HL-60 (cell line): Measurements from ENCODE around the gene EPHA2.

Experiments
- GABPA ChIP-seq: IDR thresholded peaks from 2 replicates; pipeline ENCODE4 v1.6.1; 2012; ENCODE audit warnings: low read depth
- POLR2AphosphoS5 ChIP-seq: IDR thresholded peaks from 2 replicates; pipeline ENCODE4 v1.6.1; 2012; ENCODE audit warnings: low read depth
- SPI1 ChIP-seq: IDR thresholded peaks from 2 replicates; pipeline ENCODE4 v1.6.1; 2012; ENCODE audit warnings: low read depth, mild to moderate bottlenecking, borderline replicate concordance
- TF ChIP-seq, protein P1 (sequence below): IDR thresholded peaks from one replicate; pipeline ENCODE4 v1.5.1; 2011; ENCODE audit warnings: low read length, control low read depth, inconsistent platforms; ENCODE audit not compliant: insufficient read depth
- TF ChIP-seq, protein P2 (sequence below): IDR thresholded peaks from 2 replicates; pipeline ENCODE4 v1.6.1; 2012; ENCODE audit warnings: low read depth; ENCODE audit not compliant: insufficient replicate concordance

DNA sequence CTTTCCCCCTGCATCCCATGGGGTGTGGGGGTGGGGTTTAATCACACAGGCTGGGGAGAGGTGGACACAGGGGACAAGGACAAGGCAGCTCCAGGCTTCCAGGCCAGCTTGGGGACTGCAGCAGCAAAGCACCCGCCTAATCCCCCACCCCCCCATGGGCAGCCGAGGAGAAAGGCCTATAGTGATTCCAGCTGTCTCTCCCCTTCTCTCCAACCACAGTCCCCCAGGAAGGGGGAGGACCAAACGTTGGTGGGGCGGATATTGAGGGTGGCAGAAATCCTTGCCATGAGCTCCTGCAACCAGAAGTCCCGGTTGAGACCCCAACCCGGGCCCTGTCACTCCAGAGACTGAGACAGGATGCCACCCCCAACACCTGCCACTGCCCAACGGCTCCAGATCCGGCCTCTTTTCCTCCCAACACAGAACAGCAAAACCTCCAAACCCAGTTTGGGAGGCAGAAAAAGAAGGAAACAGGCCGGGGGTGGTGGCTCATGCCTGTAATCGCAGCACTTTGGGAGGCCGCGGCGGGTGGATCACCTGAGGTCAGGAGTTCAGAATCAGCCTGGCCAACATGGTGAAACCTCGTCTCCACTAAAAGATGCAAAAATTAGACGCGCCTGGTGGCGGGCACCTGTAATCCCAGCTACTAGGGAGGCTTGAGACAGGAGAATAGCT lies 1.7 kb downstream of the EPHA2 start:
- TF ChIP-seq, protein P1, sequence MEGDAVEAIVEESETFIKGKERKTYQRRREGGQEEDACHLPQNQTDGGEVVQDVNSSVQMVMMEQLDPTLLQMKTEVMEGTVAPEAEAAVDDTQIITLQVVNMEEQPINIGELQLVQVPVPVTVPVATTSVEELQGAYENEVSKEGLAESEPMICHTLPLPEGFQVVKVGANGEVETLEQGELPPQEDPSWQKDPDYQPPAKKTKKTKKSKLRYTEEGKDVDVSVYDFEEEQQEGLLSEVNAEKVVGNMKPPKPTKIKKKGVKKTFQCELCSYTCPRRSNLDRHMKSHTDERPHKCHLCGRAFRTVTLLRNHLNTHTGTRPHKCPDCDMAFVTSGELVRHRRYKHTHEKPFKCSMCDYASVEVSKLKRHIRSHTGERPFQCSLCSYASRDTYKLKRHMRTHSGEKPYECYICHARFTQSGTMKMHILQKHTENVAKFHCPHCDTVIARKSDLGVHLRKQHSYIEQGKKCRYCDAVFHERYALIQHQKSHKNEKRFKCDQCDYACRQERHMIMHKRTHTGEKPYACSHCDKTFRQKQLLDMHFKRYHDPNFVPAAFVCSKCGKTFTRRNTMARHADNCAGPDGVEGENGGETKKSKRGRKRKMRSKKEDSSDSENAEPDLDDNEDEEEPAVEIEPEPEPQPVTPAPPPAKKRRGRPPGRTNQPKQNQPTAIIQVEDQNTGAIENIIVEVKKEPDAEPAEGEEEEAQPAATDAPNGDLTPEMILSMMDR = no peak
- TF ChIP-seq POLR2AphosphoS5 = no peak
- TF ChIP-seq, protein P2, sequence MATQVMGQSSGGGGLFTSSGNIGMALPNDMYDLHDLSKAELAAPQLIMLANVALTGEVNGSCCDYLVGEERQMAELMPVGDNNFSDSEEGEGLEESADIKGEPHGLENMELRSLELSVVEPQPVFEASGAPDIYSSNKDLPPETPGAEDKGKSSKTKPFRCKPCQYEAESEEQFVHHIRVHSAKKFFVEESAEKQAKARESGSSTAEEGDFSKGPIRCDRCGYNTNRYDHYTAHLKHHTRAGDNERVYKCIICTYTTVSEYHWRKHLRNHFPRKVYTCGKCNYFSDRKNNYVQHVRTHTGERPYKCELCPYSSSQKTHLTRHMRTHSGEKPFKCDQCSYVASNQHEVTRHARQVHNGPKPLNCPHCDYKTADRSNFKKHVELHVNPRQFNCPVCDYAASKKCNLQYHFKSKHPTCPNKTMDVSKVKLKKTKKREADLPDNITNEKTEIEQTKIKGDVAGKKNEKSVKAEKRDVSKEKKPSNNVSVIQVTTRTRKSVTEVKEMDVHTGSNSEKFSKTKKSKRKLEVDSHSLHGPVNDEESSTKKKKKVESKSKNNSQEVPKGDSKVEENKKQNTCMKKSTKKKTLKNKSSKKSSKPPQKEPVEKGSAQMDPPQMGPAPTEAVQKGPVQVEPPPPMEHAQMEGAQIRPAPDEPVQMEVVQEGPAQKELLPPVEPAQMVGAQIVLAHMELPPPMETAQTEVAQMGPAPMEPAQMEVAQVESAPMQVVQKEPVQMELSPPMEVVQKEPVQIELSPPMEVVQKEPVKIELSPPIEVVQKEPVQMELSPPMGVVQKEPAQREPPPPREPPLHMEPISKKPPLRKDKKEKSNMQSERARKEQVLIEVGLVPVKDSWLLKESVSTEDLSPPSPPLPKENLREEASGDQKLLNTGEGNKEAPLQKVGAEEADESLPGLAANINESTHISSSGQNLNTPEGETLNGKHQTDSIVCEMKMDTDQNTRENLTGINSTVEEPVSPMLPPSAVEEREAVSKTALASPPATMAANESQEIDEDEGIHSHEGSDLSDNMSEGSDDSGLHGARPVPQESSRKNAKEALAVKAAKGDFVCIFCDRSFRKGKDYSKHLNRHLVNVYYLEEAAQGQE = no peak
- TF ChIP-seq SPI1 = no peak
- TF ChIP-seq GABPA = no peak
